ENCODE data around the gene KCNN3. TPM values are rescaled to one million over a fixed set of nuclear protein-coding genes. Genes with fewer than 3 reads are reported as not detected.
A peak's percentile ranks its signal among the peaks of the same experiment; 100 is the strongest.

Gene KCNN3
- total RNA-seq, 1 donor from 2014 or later = 4.0 TPM

DNA sequence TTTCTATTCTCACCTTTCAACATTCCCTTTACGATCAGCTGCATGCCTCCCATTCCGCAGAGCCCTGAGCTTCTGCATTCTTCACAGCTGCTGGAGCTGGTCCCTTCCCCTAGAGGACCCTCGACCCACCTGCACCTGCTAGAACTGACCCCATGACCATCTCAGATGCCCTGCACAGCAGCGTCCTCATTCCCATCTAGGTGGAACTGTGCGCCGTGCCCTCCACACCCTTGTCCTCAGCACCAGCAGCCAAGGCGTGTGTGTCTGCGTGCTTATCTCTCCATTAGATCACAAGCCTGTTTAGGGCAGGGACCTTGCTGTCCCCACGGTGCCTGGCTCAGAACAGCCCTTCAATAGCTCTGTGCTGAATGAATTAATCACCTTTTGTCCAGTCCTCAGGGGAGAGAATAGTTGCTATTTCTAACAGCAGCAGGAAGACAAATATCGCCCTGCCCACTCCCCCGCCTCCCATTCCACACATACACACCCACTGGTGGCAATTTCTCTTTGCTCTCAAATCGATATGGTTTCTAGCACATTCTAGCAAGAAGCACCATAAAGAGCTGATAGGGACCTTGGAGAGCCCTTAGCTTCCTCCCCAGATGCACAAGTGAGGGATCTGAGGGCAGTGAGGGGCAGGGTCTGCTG is 61.7 kb downstream of the KCNN3 start:
- DNase-seq = peak; percentile 41

DNA sequence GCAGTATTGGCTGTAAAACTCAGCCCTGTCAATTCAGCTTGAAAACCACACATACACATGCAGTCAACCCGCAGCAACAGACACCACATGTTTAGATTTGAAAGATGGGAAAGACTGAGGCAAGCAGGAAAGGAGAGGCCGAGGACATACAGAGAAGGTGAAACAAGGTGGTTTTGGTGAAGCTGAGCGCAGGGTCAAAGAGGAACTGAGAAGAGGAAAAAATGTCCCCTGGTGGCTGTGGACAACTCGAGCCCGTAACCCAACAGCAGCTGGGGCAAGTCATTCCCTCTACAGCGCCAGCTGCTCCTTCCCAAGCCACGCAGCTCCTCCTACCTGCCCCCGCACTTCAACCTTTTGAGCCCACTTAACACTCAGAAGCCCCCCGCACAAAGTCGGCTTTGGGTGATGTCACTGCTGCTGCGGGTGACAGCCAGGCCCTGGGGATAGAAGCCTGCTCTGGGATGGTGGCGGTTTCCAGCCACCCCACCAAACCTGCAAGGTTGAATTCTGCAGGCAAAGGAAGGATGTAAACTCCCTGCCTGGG is 63.0 kb downstream of the KCNN3 start:
- intact Hi-C loops (cut with micrococcal nuclease) = no loop called here
- DNase-seq = no peak
- ATAC-seq = no peak

More for the DNA sequence above, 61.7 kb downstream of the KCNN3 start:
- ATAC-seq = peak; percentile 66
- intact Hi-C loops (cut with micrococcal nuclease) = no loop called here

DNA sequence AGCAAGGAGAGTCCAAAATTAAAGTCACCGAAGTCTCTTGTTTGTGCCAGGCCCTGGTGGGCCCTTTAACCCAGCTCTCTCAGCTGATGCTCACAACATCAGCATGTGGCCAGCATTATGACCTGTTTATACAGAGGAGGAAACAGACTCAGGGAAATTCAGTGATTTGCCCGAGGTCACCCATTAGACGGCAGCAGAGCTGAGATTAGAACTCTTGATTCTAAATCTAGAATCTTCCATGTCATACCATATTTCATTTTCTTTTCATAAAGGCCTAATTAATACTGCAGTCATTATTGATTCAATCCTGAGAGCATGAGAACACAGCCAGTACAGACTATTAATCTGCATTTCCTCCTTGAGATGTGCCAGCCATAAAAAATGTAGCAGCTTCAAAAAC is 63.7 kb downstream of the KCNN3 start:
- DNase-seq (no peak), ATAC-seq (no peak)
- intact Hi-C loops (cut with micrococcal nuclease) = no loop called here

GRCh38 chr1:154802982-154803920 is 66.8 kb downstream of the KCNN3 start:
- intact Hi-C loops (cut with micrococcal nuclease) = no loop called here
- DNase-seq = no peak
- no peak for ATAC-seq

DNA sequence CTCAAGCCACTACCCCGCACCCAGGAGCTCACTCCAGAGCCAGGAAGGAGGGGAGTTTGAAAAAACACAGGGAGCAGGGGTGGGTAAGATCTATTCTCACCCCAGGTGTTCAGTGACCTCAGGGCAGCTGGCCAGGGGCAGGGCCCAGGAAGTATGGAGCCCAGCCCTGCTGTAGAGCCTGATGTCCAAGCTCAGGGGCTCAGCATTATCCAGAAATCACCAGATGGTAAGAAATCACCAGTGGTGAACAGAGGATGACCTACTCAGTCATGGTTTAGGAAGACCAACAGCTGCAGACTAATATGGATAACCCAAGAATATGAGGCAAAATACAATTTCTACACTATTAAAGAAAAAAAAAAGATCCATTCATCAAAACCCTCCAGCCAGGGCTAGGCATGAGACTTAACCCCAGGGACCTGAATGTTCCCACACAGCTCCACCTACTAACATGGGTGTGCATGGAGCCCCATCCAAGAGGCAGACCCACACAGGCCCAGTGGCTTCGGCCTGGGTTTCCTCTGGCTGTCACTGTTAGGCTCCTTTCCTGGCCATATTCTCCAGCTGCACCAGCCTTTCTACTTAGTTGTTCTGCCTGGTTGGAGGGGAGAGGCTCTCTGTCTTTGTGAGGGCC is 67.6 kb downstream of the KCNN3 start:
- ATAC-seq (peak; percentile 73), DNase-seq (no peak)
- intact Hi-C loops (cut with micrococcal nuclease) = no loop called here

DNA sequence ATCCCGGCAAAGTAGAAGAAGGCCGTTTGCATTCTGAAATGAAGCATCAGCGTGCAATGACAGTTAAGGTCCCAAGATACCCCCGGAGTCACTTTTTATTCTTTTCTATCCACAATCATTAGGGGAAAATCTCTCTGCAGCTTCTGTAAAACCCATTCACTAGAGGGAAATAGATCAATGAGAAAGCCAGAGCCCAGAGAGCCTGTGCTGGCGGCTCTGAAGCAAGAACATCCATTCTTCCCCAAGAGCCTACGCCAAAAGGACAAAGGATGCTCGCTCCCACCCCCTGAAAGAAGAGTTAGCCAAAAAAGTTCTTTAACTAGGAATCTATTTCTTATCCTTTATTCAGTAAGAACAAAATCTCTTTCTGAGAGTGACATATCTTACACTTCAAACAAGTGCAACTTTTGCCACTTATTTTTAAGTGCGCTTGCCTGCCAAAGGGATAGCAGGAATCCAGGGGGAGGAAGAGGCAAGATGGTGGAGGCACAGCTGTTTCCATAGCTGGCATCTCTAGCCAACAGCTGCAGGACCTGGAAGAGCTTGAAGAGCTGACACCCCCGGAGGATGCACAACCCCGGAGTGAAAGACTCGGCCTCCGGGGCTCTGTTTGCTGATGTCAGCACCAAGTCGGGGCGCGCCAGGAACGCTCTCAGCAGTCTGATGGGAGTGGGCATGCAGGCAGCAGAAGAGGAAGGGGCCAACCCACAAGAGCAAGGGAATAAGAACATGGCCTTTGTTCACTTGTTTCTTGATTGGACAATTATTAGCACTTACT is 68.7 kb downstream of the KCNN3 start:
- intact Hi-C loops (cut with micrococcal nuclease) = no loop called here
- ATAC-seq = peak; percentile 43

DNA sequence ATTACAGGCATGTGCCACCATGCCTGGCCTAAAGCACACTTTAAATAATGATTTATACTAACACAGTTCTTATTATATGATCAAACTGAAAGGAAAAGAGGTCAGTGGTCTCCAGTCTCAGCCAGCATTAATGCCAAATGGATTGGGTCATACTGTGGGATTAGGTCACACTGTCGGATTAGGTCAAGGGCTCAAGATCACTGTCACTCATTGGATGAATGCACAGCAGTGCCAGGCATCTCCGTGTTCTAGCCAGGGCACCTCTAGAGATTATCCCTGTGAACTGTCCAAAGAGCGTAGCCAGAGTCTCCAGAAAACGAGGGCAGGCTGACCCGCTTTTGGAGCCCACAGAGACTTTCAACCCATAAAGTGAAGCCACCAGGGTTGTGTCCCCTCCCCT is 70.9 kb downstream of the KCNN3 start:
- intact Hi-C loops (cut with micrococcal nuclease) = no loop called here
- ATAC-seq (no peak), DNase-seq (no peak)

More for the DNA sequence above, 68.7 kb downstream of the KCNN3 start:
- DNase-seq = peak; percentile 43

DNA sequence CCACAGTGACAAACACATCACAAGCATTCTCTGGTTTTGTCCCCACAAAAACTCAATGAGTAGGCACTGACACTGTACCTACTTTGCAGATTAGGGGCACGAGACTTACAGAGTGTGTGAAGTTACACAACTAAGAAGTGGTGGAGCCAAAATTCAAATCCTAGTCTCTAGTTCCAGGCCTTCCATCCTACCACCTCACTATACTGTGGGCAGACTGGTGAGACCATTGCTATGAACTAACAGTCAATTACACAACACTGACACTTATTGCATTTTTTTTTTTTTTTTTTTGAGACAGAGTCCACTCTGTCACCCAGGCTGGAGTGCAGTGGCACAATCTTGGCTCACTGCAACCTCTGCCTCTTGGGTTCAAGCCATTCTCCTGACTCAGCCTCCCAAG is 71.4 kb downstream of the KCNN3 start:
- no peak for ATAC-seq
- intact Hi-C loops (cut with micrococcal nuclease) = no loop called here

GRCh38 chr1:154797175-154797574 is 72.9 kb downstream of the KCNN3 start:
- intact Hi-C loops (cut with micrococcal nuclease) = no loop called here
- ATAC-seq (no peak), DNase-seq (no peak)

More for the DNA sequence above, 71.4 kb downstream of the KCNN3 start:
- DNase-seq = no peak

- no peak for DNase-seq
- ATAC-seq = no peak
- intact Hi-C loops (cut with micrococcal nuclease) = no loop called here
Observed at GRCh38 chr1:154796303-154796892, 73.7 kb downstream of the KCNN3 start.

GRCh38 chr1:154794608-154795007 is 75.5 kb downstream of the KCNN3 start:
- no peak for DNase-seq
- no peak for ATAC-seq
- intact Hi-C loops (cut with micrococcal nuclease) = no loop called here

DNA sequence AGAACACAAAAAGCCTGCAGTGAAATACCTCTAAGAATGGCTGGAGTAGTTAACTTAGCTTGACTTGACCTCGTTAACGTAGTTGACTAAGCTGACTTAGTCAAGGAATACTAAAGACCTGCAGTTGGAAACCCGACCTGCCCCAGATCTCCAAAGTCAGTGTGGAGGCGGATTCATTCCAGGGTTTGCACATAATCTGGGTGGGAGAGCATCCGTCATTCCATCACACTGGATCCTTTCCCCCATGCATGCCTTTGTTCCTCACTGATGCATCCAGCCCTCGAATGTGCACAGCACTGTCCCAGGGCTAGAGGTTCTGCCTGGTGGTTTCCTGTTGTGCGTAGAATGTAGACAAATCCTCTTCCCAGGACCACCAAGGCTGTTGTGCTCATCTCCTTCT is 76.4 kb downstream of the KCNN3 start:
- intact Hi-C loops (cut with micrococcal nuclease) = no loop called here
- DNase-seq = no peak

DNA sequence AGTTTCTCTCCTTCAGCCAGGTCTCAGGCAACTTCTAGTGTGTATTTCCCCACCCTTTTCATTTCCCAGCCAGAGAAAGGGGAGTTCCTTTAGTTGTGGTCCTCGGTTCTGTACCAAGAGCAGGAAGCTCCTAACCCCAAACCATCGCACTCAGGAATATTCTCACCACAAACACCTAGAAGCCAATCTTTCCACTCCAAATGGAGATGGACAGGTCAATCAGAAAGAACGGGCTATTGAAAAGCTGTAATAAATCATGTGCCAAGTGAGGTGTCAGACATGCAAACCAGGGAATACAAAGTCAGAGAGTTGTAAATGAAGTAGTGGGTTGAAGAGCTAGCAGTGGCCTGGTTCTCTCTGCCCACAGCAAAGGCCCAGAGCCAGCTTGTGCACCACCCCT is 77.2 kb downstream of the KCNN3 start:
- DNase-seq (no peak), ATAC-seq (no peak)
- intact Hi-C loops (cut with micrococcal nuclease) = no loop called here

More for the DNA sequence above, 76.4 kb downstream of the KCNN3 start:
- ATAC-seq = no peak

GRCh38 chr1:154791292-154792166 is 78.6 kb downstream of the KCNN3 start:
- ATAC-seq (peak; percentile 36), DNase-seq (no peak)
- intact Hi-C loops (cut with micrococcal nuclease) = no loop called here

- intact Hi-C loops (cut with micrococcal nuclease) = no loop called here
- DNase-seq (no peak), ATAC-seq (no peak)
Observed at GRCh38 chr1:154788886-154789285, 81.2 kb downstream of the KCNN3 start.

DNA sequence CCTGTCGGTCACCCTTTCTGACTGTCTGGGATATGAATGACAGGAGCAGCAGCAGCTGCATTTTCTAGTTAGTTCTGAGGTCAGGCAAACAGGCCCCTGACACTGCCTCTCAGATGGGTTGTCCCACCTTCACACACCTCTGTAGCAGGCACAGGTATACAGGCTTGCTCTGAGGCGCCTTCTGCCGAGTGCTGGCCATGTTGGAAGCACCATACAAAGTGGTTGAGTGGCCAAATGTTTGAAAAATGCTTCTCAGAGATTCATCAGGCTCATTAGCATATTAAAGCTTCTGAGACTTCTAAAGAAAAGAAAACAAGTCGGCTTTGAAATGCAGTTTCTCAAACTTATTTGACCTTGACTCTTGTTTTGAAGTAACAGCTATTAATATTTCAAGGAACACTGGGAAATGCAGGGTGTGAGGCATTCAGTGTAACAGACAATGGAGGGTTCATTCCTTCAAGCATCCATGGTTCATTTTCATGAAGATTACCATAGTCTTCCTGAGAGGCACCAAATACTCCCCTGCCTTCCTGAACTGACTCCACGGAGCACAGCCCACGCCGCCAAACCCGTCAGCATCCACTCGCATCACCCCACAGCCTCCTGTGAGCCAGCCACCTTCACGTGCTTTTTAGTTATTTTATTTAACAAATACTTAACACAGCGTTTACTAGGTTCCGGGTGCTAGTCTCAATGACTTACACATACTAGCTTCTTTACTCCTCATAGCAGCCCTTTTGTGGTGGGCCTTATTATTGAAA is 81.8 kb downstream of the KCNN3 start:
- DNase-seq = no peak
- no peak for ATAC-seq
- intact Hi-C loops (cut with micrococcal nuclease) = no loop called here
